H4 (cell line): ENCODE data around the gene CRYZL1. TPM values are rescaled to one million over a fixed set of nuclear protein-coding genes. Genes with fewer than 3 reads are reported as not detected.
"Not testable (repeated sequence)": the region's sequence is repeated elsewhere in the genome, so short reads cannot be mapped to it uniquely, and the experiment has no call there.

Experiments used
- DNase-seq: peaks from one replicate; pipeline ENCODE4 v3.0.0-alpha.2; 2015; ENCODE audit warnings: low spot score
- total RNA-seq: library from RNA; depleted of rRNA; stranded (reverse); fragments of >200 nt; shearing (Covaris generic); gene quantifications from 2 replicates; pipeline ENCODE4 v1.2.3, GENCODE V29; 2014; rRNA removed

The CRYZL1 gene
- total RNA-seq, result 13.6 and 15.8 TPM in 2 replicates

DNA sequence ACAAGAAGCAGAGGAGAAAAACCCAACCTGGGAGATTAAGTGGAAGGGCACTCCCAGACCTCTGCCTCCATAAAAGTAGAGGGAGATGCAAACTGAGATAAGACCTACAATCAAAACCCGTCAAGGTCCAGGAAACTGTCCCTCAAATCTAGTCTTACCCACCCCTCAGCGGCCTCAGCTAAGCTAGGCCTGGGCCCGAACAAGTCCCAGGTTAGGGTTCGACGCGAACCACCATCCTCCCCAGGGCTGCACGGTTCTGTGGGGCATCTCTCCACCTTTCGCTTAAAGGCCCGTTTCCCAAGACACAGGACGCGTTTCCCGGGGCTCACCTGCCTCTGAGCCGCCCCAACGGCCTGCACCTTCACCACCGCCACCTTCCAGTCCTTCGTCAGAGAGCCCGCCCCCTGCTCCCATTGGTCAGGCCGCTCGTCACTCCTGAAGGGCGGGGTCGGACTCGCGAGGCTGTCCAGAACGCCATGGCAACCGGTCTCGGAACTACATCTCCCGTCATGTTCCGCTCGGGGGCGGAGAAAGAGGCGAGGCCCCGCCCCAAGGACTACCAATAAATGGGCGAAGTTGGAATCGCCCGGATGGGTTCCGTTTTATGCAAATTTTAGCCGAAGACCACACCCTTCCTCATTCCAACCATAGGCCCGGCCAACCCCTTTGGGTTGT, at the start of gene CRYZL1:
Gene CRYZL1 (minus strand): TSS at position 390 of the 675 bp plus-strand sequence. CDS start 10,190 bp downstream, outside the sequence.
- DNase-seq, result peak; percentile 99

DNA sequence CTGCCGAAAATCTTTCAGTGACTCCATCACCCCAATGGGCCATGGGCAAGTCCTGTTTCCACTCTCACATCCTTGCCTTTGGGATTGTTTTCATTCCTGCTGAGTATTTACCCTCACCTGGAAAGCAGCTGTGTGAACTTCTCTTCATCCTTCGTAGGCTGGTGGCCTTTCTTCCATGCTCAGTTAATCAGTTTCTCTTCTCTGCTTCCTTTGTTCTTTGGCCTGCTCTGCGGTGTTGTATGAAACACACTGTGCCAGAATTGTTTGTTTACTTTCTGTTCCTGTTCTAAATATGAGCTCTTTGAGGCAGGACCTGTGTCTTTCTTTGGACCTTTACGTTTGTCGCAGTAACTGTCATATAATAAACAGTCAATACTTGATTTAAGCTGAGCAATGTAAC, 49.3 kb upstream of the CRYZL1 start:
- no peak for DNase-seq

DNA sequence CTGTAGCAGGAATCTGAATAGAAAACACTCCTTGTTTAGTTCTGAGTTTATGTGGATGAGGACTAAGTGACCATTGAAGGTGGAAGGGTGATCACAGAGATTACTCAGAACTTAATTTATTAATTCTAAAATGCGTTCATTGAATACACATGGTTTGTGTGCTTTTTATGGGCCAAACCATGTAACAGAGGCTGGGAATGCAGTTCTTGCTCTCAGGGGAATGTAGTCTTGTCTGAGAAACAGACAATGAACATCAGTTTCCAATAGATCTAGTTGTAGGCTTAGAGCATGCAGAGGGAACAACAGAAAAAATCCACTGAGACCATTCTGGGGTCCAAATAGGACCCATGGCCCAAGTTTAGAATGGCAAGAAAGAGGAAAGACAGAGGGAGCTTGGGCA, 46.8 kb upstream of the CRYZL1 start:
- no peak for DNase-seq

DNA sequence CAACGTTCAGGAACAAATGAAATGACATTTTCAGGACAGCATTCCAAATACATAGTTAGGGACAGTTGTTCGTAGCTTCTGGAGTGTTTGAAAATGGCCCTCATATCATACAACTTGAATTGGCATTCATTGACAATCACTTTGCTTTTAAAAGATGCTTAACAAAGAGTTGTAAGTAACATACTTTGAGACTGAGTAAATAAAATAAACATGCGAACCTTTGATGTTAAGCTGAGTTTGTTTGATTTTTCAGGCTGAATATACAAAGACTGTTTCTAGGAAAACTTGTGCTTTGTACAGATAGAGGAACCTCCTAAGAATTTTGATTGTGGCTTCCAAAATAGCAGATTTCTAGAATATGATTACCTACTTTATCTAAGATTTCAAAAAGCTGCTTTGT, 46.1 kb upstream of the CRYZL1 start:
- no peak for DNase-seq

- DNase-seq, result no peak
Measured at GRCh38 chr21:33686386-33686785, 44.8 kb upstream of the CRYZL1 start.

DNA sequence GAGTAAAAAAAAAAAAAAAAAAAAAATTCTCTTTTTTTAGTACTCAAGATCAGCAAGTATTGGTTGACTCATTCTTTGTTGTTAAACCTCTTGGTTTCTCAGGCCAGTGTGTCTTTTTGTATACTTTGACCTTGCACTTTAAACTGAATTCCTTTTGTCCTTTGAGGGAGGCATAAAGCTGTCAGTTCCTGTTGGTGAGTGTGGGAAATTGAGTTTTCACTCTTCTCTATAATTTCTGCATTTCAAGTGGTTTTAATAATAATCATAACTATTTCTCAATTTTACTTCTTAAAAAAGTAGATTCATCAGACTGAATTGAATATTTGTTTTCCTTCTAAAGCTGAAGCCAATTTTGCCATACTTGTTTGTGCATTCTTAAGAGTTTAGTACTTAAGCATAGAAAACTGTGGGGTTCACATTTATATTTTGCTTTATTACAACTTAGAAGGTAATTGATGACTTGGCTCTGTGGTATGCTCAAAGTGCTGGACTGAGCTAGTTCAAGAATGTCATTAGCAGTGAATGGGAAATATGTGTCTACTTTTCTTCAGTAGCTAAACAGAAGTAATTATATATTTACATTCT, 44.2 kb upstream of the CRYZL1 start:
- DNase-seq, result no peak

DNA sequence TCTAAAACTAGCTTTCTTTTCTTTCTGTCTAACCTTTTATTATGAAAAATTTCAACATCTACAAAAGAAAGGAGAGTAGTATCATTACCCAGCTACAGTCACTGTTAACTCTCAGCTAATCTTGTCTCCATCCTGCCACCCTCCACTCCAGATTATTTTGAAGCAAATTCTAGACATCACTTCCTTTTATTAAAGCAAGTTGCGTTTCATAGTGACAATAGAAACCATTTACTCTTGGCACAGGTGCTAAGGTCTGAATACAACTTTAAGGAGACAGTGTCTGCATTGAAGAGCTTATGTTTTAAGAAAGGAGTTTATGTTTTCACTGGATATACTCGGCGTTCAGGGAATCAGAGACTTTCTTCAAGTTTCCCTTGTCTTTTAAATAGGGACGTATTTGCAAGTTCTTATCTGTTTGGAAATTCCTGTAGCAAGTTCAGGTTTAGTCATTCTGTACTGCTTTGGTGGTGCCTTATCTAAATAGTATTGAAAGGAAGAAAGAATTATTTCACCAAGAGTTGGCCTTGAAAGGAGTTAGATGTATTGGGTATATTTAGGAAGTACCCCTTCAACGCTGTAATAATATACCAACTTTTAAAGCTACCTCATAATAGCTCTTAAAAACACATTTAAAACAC, 43.5 kb upstream of the CRYZL1 start:
- DNase-seq, result no peak

DNA sequence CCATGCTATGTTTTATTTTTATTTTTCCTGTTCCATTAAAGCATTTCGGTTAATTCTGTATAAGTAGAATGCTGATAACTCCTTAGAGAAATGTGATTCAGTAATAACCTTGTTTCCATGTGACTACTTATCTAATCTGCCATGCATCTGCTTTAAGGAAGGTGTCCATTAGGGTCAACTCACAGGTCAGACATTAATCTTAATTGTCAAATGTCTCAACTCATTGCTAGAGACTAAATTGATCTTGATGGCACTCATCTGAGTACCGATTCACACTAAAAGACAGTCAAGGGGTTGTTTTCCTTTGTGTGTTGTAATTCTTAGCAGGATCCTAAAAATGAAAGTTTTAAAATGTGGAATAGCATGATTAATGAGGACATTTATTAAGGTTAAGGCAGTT, 42.5 kb upstream of the CRYZL1 start:
- DNase-seq, result no peak

DNA sequence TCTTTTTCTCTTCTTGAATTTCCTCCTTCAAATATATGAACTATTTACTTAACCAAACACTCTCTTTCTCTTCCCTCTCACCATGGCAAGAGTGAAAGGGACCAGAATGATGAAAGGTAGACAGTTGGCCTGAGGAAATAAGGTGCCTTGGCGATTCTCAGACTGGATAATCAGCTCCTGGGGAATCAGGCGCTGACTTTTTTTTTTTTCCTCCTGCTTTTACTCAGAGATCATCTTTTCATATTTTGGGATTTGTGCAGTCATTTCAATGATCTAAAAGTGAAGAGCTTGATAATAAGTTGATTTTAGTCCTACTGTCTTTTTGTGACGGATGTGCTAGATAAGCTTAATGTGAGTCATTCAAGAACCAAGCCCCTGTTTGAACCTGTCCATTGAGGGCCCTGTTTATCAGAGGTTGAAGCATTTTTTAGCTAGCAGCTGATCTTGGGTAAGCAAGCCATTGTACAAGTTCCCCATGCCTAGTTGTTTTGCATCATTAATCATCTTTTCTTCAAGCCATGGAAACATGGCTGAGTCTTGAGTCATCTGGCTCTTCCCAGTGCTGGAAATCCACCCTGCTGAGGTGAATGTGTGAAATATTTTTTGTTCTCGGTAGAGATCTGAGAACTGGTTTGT, 41.6 kb upstream of the CRYZL1 start:
- DNase-seq, result peak; percentile 47

- DNase-seq, result no peak
Measured at GRCh38 chr21:33680870-33681269, 39.3 kb upstream of the CRYZL1 start.

GRCh38 chr21:33677450-33677849, 35.9 kb upstream of the CRYZL1 start:
- no peak for DNase-seq

- not testable (repeated sequence) for DNase-seq
Measured at GRCh38 chr21:33676666-33677065, 35.1 kb upstream of the CRYZL1 start.

- no peak for DNase-seq
Measured at GRCh38 chr21:33674226-33674625, 32.7 kb upstream of the CRYZL1 start.

DNA sequence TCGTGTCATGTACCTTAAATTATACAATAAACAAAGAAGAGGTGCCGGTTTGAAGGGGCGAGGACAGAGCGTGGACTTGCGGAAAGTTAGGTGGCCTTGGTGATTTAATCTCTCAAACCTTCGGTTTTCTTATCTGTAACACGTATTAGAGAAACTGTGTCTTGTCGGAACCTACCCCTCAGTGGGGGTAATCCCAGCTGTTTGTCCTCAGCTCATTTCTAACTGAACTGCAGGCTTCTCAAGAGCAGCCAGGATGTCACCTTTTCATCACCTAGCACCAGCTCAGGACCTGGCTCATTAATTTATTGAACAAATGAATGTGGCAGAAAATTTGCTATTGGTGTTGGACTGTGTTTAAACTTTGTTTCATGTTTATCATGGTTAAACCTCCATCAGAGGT, 31.9 kb upstream of the CRYZL1 start:
- DNase-seq, result no peak

GRCh38 chr21:33670076-33670978, 28.8 kb upstream of the CRYZL1 start:
- DNase-seq, result no peak

- no peak for DNase-seq
Measured at GRCh38 chr21:33668620-33669019, 27.1 kb upstream of the CRYZL1 start.

- no peak for DNase-seq
Measured at GRCh38 chr21:33668180-33668579, 26.6 kb upstream of the CRYZL1 start.

DNA sequence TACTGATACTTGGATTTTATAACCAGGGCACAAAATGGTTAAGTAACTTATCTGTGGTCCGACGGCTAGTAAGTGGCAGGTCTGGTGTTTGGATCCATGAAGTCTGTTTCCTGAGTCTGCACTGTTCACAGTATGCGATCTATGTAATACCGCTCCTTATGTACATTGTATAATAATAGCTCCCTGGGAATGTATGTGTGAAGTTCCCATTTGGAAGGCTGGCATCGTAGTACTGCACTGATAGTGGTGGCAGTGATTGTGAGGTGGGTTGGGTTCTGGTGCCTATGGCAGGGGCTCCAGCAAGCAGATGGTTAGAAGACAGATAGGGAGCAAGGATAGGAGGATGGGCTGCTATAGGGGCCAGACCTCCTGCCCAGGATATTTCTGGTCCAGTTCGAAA, 26.1 kb upstream of the CRYZL1 start:
- no peak for DNase-seq

GRCh38 chr21:33666153-33666552, 24.6 kb upstream of the CRYZL1 start:
- no peak for DNase-seq

DNA sequence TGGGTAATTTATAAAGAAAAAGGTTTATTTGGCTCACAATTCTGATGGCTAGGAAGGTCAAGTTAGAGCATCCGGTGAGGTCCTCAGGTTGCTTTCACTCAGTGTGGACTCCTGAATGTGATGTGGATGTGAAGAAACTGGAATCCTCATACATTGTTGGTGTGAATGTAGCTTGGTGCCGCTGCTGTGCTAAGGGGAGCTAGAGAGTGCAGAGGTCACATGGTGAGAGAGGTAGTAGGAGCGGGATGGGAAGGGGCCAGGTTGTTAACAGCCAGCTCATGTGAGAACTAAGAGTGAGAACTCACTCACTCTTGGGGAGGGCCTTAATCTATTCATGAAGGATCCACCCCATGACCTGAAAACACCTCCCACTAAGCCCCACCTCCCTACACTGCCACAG, 22.6 kb upstream of the CRYZL1 start:
- DNase-seq, result no peak

DNA sequence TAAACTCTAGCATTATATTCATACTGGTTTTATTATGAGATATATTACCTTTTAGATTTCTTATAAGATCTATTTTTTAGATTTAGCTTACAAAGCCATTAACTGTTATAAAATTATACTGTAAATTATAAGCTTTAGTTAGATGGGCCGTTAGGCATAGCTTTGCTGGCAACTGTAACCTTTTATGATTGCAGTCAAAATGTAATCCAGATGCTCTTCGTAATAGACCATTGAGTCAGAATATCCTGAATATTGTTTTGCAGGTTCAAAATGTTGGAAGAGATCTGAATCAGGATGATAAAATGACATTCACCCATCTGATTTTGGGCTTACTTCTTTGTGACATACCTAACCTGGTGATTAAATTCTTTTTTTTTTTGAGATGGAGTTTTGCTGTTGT, 21.7 kb upstream of the CRYZL1 start:
- no peak for DNase-seq

DNA sequence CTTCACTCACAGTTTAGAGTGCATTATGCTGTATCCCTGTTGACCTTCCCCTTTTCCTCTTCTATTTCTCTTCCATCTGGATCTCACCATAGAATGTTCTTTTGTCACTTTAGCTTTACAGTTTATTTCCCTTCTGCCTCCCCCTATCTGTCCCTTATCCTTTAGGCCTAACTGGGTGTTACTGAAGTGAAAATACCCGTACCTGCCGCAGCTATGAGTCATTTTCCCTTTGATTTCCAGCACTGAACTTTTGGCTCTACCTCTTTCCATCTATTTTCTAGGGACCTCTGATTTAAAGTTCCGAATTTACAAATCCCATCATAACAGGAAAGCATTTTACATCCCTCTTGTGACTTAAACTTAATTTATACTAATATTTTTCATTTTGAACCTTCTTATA, 20.5 kb upstream of the CRYZL1 start:
- no peak for DNase-seq
